PC-3 (cell line): ENCODE data around the gene MAPK8. TPM values are rescaled to one million over a fixed set of nuclear protein-coding genes. Genes with fewer than 3 reads are reported as not detected.

Source experiments
- ATAC-seq: fragments of 200-7000 bp; cut with Tn5 transposase; 2 replicates; pipeline ENCODE4 v1.9.1; 2020; ENCODE audit warnings: mild to moderate bottlenecking, moderate library complexity
- Bru-seq: library from RNA; stranded (reverse); fragments of 400-500 nt; gene quantifications from one replicate; lab custom pipeline; 2021; lab: Mats Ljungman, UMichigan
- BruChase-seq, 2 experiments: library from RNA; stranded (reverse); fragments of 400-500 nt; gene quantifications; one replicate each; lab custom pipeline; 2021; lab: Mats Ljungman, UMichigan
- BruUV-seq: library from RNA; stranded (reverse); fragments of 400-500 nt; replicated peaks from 2 replicates; lab custom pipeline; 2021; lab: Mats Ljungman, UMichigan
- CTCF ChIA-PET: fragments of 300-600 bp; sonication (Branson Sonifier 250); formaldehyde crosslinking; loops from one replicate; lab custom pipeline; 2022; ENCODE audit warnings: antibody characterized with exemption; lab: Charles Lee
- POLR2A ChIA-PET: fragments of 300-600 bp; sonication (Branson Sonifier 250); formaldehyde crosslinking; loops from one replicate; lab custom pipeline; 2022; ENCODE audit warnings: antibody characterized with exemption; ENCODE audit not compliant: unreplicated experiment; lab: Charles Lee
- DNase-seq: peaks from one replicate; pipeline ENCODE4 v3.0.0-alpha.2; 2015
- H2AFZ ChIP-seq: fragments of 300-600 bp; sonication (generic); 2 replicates; pipeline ENCODE4 v1.6.0; 2016; ENCODE audit warnings: antibody characterized with exemption, low read length
- H3F3A ChIP-seq: fragments of 300-600 bp; sonication (generic); one replicate; pipeline ENCODE4 v1.6.0; 2017; ENCODE audit warnings: antibody characterized with exemption, low read length, control low read depth, mild to moderate bottlenecking; ENCODE audit not compliant: unreplicated experiment
- H3K27ac ChIP-seq: fragments of 300-600 bp; sonication (generic); 2 replicates; pipeline ENCODE4 v1.5.1; 2016; ENCODE audit warnings: mild to moderate bottlenecking, low read length
- H3K27me3 ChIP-seq: fragments of 300-600 bp; sonication (generic); 2 replicates; pipeline ENCODE4 v1.6.1; 2016; ENCODE audit warnings: low read length, mixed read lengths
- H3K36me3 ChIP-seq: fragments of 300-600 bp; sonication (generic); 2 replicates; pipeline ENCODE4 v1.6.1; 2016; ENCODE audit warnings: low read depth, mixed run types, low read length, mixed read lengths
- H3K4me1 ChIP-seq: fragments of 300-600 bp; sonication (generic); 2 replicates; pipeline ENCODE4 v1.5.1; 2016; ENCODE audit warnings: low read length; ENCODE audit not compliant: insufficient read depth
- H3K4me2 ChIP-seq: fragments of 300-600 bp; sonication (generic); 2 replicates; pipeline ENCODE4 v1.6.0; 2016; ENCODE audit warnings: low read length
- H3K4me3 ChIP-seq: fragments of 300-600 bp; sonication (generic); 2 replicates; pipeline ENCODE4 v1.5.1; 2016; ENCODE audit warnings: mild to moderate bottlenecking, low read length, mixed read lengths
- H3K79me2 ChIP-seq: fragments of 300-600 bp; sonication (generic); 2 replicates; pipeline ENCODE4 v1.6.1; 2017; ENCODE audit warnings: low read length, mixed read lengths
- H3K9ac ChIP-seq: fragments of 300-600 bp; sonication (generic); 2 replicates; pipeline ENCODE4 v1.6.0; 2016; ENCODE audit warnings: mild to moderate bottlenecking, low read length
- H3K9me2 ChIP-seq: fragments of 300-600 bp; sonication (generic); replicated peaks from 2 replicates; pipeline ENCODE4 v1.6.1; 2016; ENCODE audit warnings: mixed run types, low read length, mixed read lengths
- H3K9me3 ChIP-seq: fragments of 300-600 bp; sonication (generic); 2 replicates; pipeline ENCODE4 v1.6.1; 2016; ENCODE audit warnings: low read length, mixed read lengths
- H4K20me1 ChIP-seq: fragments of 300-600 bp; sonication (generic); 2 replicates; pipeline ENCODE4 v1.6.1; 2016; ENCODE audit warnings: low read length, mixed read lengths
- CTCF ChIP-seq: fragments of 300-600 bp; sonication (generic); conservative IDR thresholded peaks from 2 replicates; pipeline ENCODE4 v1.5.1; 2017; ENCODE audit warnings: antibody characterized with exemption, low read depth, mild to moderate bottlenecking, low read length
- EZH2 ChIP-seq: fragments of 300-600 bp; sonication (generic); IDR thresholded peaks from one replicate; pipeline ENCODE4 v1.6.1; 2017; ENCODE audit warnings: antibody characterized with exemption, mild to moderate bottlenecking, low read length; ENCODE audit not compliant: unreplicated experiment
- EZH2phosphoT487 ChIP-seq: fragments of 300-600 bp; sonication (generic); IDR thresholded peaks from 2 replicates; pipeline ENCODE4 v1.6.1; 2018; ENCODE audit warnings: mild to moderate bottlenecking, antibody characterized with exemption, low read length, borderline replicate concordance
- intact Hi-C: fragments of 100-400 bp; cut with micrococcal nuclease; formaldehyde crosslinking; loops from 2 replicates; pipeline ENCODE4 v1.9.0; 2023
- long read RNA-seq: library from polyadenylated mRNA; unstranded; transcript quantifications from one replicate; pipeline ENCODE4 v2.0.0, GENCODE V29; 2021; ENCODE audit not compliant: unreplicated experiment
- total RNA-seq: library from RNA; depleted of rRNA; stranded (reverse); fragments of >200 nt; gene quantifications from 2 replicates; pipeline ENCODE4 v1.2.3, GENCODE V29; 2014; rRNA removed

MAPK8 gene
- 21.5 and 26.6 TPM in 2 replicates for total RNA-seq
- Bru-seq, nascent RNA: percentile 72 among the genes with signal in this experiment
- BruChase-seq, experiment 1, labeled RNA remaining after a 6-hour chase: percentile 63 among the genes with signal in this experiment
- BruChase-seq, experiment 2, labeled RNA remaining after a 2-hour chase: percentile 70 among the genes with signal in this experiment
- long read RNA-seq, partial matches to known transcripts: 0 of 5 reads
- long read RNA-seq, other reads (novel, unspliced or antisense): 4 of 5 reads

- POLR2A ChIA-PET: no interaction called here
- ATAC-seq (peak; percentile 88), DNase-seq (peak; percentile 86)
- Histone ChIP-seq H3K9me2 (no peaks in the 10 kb centered on the region), H3K9me3 (no peaks in the 10 kb centered on the region), H3F3A (no peaks in the 10 kb centered on the region), H4K20me1 (peaks cover 21% of the 10 kb centered on the region), H3K4me1 (peaks cover 28% of the 10 kb centered on the region), H3K4me2 (peak within 1 kb of the TSS; percentile 98), H2AFZ (peak within 1 kb of the TSS; percentile 78), H3K27ac (no peak within 1 kb of the TSS), H3K36me3 (no peaks in the 10 kb centered on the region), H3K9ac (peak within 1 kb of the TSS; percentile 73), H3K4me3 (peak within 1 kb of the TSS; percentile 95), H3K27me3 (no peaks in the 10 kb centered on the region), H3K79me2 (peaks cover 41% of the 10 kb centered on the region)
- no peak for TF ChIP-seq EZH2phosphoT487
- no peak for TF ChIP-seq CTCF
- no peak for TF ChIP-seq EZH2
- intact Hi-C loops: loop anchor here (5.0 kb wide), 1 partner anchor 351 kb away; no protein-coding TSS in a partner anchor
- no TSS peak for BruUV-seq
- CTCF ChIA-PET: no interaction called here
Measured at GRCh38 chr10:48306265-48306869, at the start of gene MAPK8. Gene MAPK8 (plus strand): TSS chr10:48306677. CDS start chr10:48401661, 94,984 bp downstream.

- H3K9me2 ChIP-seq: no peaks in the 10 kb centered on the region
- no peak overlapping the region for H3K9ac ChIP-seq
- no peaks in the 10 kb centered on the region for H3F3A ChIP-seq
- no peaks in the 10 kb centered on the region for H3K36me3 ChIP-seq
- H3K4me1 ChIP-seq: peaks cover 14% of the 10 kb centered on the region
- DNase-seq: no peak
- ChIA-PET CTCF (no interaction called here), POLR2A (no interaction called here)
- peaks cover 6% of the 10 kb centered on the region; the same call in 1 of the 2 replicates for H3K27me3 ChIP-seq
- intact Hi-C loops: no loop called here
- no TSS peak for BruUV-seq
- H3K9me3 ChIP-seq: no peaks in the 10 kb centered on the region
- H3K4me2 ChIP-seq: no peak overlapping the region
- H2AFZ ChIP-seq: no peak overlapping the region
- H3K4me3 ChIP-seq: no peak overlapping the region
- no peak overlapping the region for H3K27ac ChIP-seq
- no peak for ATAC-seq
- H3K79me2 ChIP-seq: no peaks in the 10 kb centered on the region
- H4K20me1 ChIP-seq: no peaks in the 10 kb centered on the region
- TF ChIP-seq EZH2phosphoT487 (no peak), EZH2 (no peak), CTCF (no peak)
Measured at GRCh38 chr10:48257407-48257961, 49.0 kb upstream of the MAPK8 start.
